ENCODE results near the gene CASK.

- no peak for TF ChIP-seq CTCF (IDR thresholded peaks at IDR 0.05; ENCODE audit: low read depth, low read length)
- no peak for TF ChIP-seq POLR2A (IDR thresholded peaks at IDR 0.05; ENCODE audit: extremely low read depth, insufficient read length)
These were observed 65.1 kb downstream of the CASK start for GRCh38 chrX:41858161-41858775.
